SK-N-SH (cell line): ENCODE measurements around the gene TRAF2. TPM values are rescaled to one million over a fixed set of nuclear protein-coding genes. Genes with fewer than 3 reads are reported as not detected.

Experiments used
- CTCF ChIA-PET: fragments of 300-600, 350-600 bp; formaldehyde crosslinking; extraction: SDS; loops from one replicate; lab custom pipeline; 2021; lab: Yijun Ruan, JAX
- POLR2A ChIA-PET: fragments of 350-600 bp; sonication (Branson Sonifier 250); formaldehyde crosslinking; extraction: SDS; loops from one replicate; lab custom pipeline; 2020; ENCODE audit warnings: antibody characterized with exemption, inconsistent platforms; lab: Yijun Ruan, JAX
- DNase-seq: peaks from one replicate; pipeline ENCODE4 v3.0.0; 2012
- H2AFZ ChIP-seq: fragments of 200-600 bp; sonication (generic); 2 replicates; pipeline ENCODE4 v1.8.1; 2016; ENCODE audit warnings: antibody characterized with exemption, mild to moderate bottlenecking, low read depth
- H3F3A ChIP-seq: fragments of 200-600 bp; sonication (generic); replicated peaks from 2 replicates; pipeline ENCODE3; 2016; ENCODE audit warnings: antibody characterized with exemption, mild to moderate bottlenecking; ENCODE audit not compliant: insufficient read depth
- H3K27ac ChIP-seq, 2 experiments: fragments of 200-500 bp in 1 of 2; fragments of 200-600 bp in 1 of 2; sonication (Bioruptor generic) in 1 of 2; sonication (generic), shearing (Covaris generic) in 1 of 2; 2 replicates each; pipeline versions ENCODE4 v1.5.1 to v1.6.1; 2014 to 2016; ENCODE audit warnings: low read depth in 2 of 2, inconsistent platforms in 1 of 2, low read length in 1 of 2, mild to moderate bottlenecking in 1 of 2, mixed read lengths in 1 of 2
- H3K27me3 ChIP-seq: fragments of 200-600 bp; sonication (generic), shearing (Covaris generic); 2 replicates; pipeline ENCODE4 v1.6.1; 2016; ENCODE audit warnings: mixed run types; ENCODE audit not compliant: insufficient read depth
- H3K36me3 ChIP-seq, 2 experiments: fragments of 200-500 bp in 1 of 2; fragments of 200-600 bp in 1 of 2; sonication (Bioruptor generic) in 1 of 2; sonication (generic) in 1 of 2; replicated peaks in 1 of 2; 2 replicates each; pipeline versions ENCODE3 to v1.5.1; 2014 to 2016; ENCODE audit warnings: low read length in 1 of 2, mild to moderate bottlenecking in 1 of 2; ENCODE audit not compliant: insufficient read depth in 2 of 2, control insufficient read depth in 1 of 2
- H3K4me1 ChIP-seq, 2 experiments: fragments of 200-500 bp in 1 of 2; fragments of 200-600 bp in 1 of 2; sonication (Bioruptor generic) in 1 of 2; sonication (generic), shearing (Covaris generic) in 1 of 2; 2 replicates each; pipeline versions ENCODE4 v1.5.1 to v1.6.1; 2014 to 2016; ENCODE audit warnings: low read depth in 1 of 2, low read length in 1 of 2, mixed run types in 1 of 2; ENCODE audit not compliant: insufficient read depth in 2 of 2, control insufficient read depth in 1 of 2
- H3K4me2 ChIP-seq: fragments of 200-600 bp; sonication (generic), shearing (Covaris generic); 2 replicates; pipeline ENCODE4 v1.6.1; 2017; ENCODE audit warnings: mixed run types
- H3K4me3 ChIP-seq, 2 experiments: fragments of 200-500 bp in 1 of 2; fragments of 200-600 bp in 1 of 2; sonication (Bioruptor generic) in 1 of 2; sonication (generic), shearing (Covaris generic) in 1 of 2; 2 replicates each; pipeline versions ENCODE4 v1.5.1 to v1.8.1; 2014 to 2016; ENCODE audit warnings: low read depth in 2 of 2, inconsistent platforms in 1 of 2, low read length in 1 of 2, mild to moderate bottlenecking in 1 of 2, mixed read lengths in 1 of 2, moderate library complexity in 1 of 2
- H3K79me2 ChIP-seq: fragments of 200-600 bp; sonication (generic); 2 replicates; pipeline ENCODE4 v1.8.1; 2017; ENCODE audit warnings: mild to moderate bottlenecking; ENCODE audit not compliant: insufficient read depth
- H3K9ac ChIP-seq: fragments of 200-600 bp; sonication (generic); 2 replicates; pipeline ENCODE4 v1.6.1; 2017; ENCODE audit warnings: mixed run types
- H3K9me2 ChIP-seq: fragments of 200-600 bp; sonication (generic); 2 replicates; pipeline ENCODE4 v1.6.1; 2017; ENCODE audit warnings: mixed run types
- H3K9me3 ChIP-seq: fragments of 200-600 bp; sonication (generic); 2 replicates; pipeline ENCODE4 v1.6.1; 2017; ENCODE audit warnings: mixed run types, mild to moderate bottlenecking, moderate library complexity
- H4K20me1 ChIP-seq: fragments of 200-600 bp; sonication (generic); 2 replicates; pipeline ENCODE4 v1.6.1; 2017; ENCODE audit warnings: mild to moderate bottlenecking, mixed run types; ENCODE audit not compliant: insufficient read depth
- CTCF ChIP-seq: fragments of 200-600 bp; sonication (generic); IDR thresholded peaks from 2 replicates; pipeline ENCODE4 v1.6.1; 2017; ENCODE audit warnings: antibody characterized with exemption, mild to moderate bottlenecking, moderate library complexity
- FOSL2 ChIP-seq: IDR thresholded peaks from 2 replicates; pipeline ENCODE4 v1.4.0; 2012; ENCODE audit warnings: low read depth, mild to moderate bottlenecking, moderate library complexity, borderline replicate concordance
- FOXM1 ChIP-seq: IDR thresholded peaks from 2 replicates; pipeline ENCODE4 v1.4.0; 2012; ENCODE audit warnings: low read depth, mild to moderate bottlenecking
- POLR2AphosphoS5 ChIP-seq: IDR thresholded peaks from 2 replicates; pipeline ENCODE4 v1.6.1; 2012; ENCODE audit warnings: low read depth, low read length
- RCOR1 ChIP-seq: fragments of 150-350 bp; IDR thresholded peaks from 2 replicates; pipeline ENCODE4 v1.6.1; 2017; ENCODE audit warnings: antibody characterized with exemption, low read length
- TCF12 ChIP-seq: IDR thresholded peaks from 2 replicates; pipeline ENCODE4 v1.4.0; 2012
- WGBS: methylation state at CpG from one replicate; pipeline ENCODE4 v1.1.6; 2017; ENCODE audit warnings: low lambda C conversion rate; 5-methylcytosine and 5-hydroxymethylcytosine counted together
- polyA plus RNA-seq, 3 experiments: library from polyadenylated mRNA; depleted of rRNA; stranded (reverse); fragments of >200 nt; gene quantifications; 2 replicates each; pipeline ENCODE4 v1.2.3, GENCODE V29; 2012
- TF ChIP-seq, protein P1 (sequence below): IDR thresholded peaks from 2 replicates; pipeline ENCODE4 v1.4.0; 2012; ENCODE audit warnings: low read depth, borderline replicate concordance

The TRAF2 gene
- polyA plus RNA-seq, 1 of the 3 experiments (the other 2 are of a cell fraction), result 15.4 TPM

DNA sequence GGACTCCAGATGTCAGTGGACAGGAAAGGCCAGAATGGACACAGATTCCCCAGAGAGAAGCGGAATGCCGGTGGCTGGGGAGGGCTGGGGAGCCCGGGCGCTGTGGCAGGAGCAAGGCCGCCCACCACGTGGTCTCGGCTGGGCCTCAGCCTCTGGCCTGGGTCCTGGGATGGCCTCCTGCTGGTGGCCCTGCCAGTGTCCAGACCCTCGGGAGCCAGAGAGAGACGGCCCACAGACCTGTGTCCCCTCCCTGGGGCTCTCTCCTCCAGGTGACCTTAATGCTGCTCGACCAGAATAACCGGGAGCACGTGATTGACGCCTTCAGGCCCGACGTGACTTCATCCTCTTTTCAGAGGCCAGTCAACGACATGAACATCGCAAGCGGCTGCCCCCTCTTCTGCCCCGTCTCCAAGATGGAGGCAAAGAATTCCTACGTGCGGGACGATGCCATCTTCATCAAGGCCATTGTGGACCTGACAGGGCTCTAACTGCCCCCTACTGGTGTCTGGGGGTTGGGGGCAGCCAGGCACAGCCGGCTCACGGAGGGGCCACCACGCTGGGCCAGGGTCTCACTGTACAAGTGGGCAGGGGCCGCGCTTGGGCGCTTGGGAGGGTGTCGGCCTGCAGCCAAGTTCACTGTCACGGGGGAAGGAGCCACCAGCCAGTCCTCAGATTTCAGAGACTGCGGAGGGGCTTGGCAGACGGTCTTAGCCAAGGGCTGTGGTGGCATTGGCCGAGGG is 39.3 kb downstream of the TRAF2 start:
- Histone ChIP-seq H3K27ac (no peak overlapping the region), H3K4me1 (peaks cover 0 to 2% of the 10 kb centered on the region in 2 experiments; a peak in 1 of 4 replicates), H2AFZ (no peak overlapping the region), H3K9me3 (no peaks in the 10 kb centered on the region), H3K9me2 (no peaks in the 10 kb centered on the region), H3K4me2 (no peak overlapping the region), H3K79me2 (no peaks in the 10 kb centered on the region), H3F3A (no peaks in the 10 kb centered on the region), H3K27me3 (no peaks in the 10 kb centered on the region), H3K9ac (no peak overlapping the region), H3K4me3 (no peak overlapping the region), H4K20me1 (no peaks in the 10 kb centered on the region), H3K36me3 (peaks cover 0 to 17% of the 10 kb centered on the region in 2 experiments)
- no peak for DNase-seq
- CTCF ChIA-PET, result interaction anchor here (1.4 kb wide), 1 partner anchor 18 kb away, joined by 5 read pairs; the partner anchor contains the start of gene FBXW5
- 90% methylated on average over 22 of the region's 33 CpGs for WGBS
- POLR2A ChIA-PET, result no interaction called here
- TF ChIP-seq FOSL2 (no peak), POLR2AphosphoS5 (no peak), FOXM1 (no peak)

GRCh38 chr9:136926154-136926704 is 39.9 kb downstream of the TRAF2 start:
- Histone ChIP-seq H4K20me1 (no peaks in the 10 kb centered on the region), H3K9me3 (no peaks in the 10 kb centered on the region), H3K4me2 (no peak overlapping the region), H2AFZ (no peak overlapping the region), H3K27ac (no peak overlapping the region), H3K4me3 (no peak overlapping the region), H3K79me2 (no peaks in the 10 kb centered on the region), H3K27me3 (no peaks in the 10 kb centered on the region), H3K36me3 (peaks cover 4 to 11% of the 10 kb centered on the region in 2 experiments), H3K4me1 (peaks cover 0 to 2% of the 10 kb centered on the region in 2 experiments; a peak in 1 of 4 replicates), H3K9ac (no peak overlapping the region), H3F3A (no peaks in the 10 kb centered on the region), H3K9me2 (no peaks in the 10 kb centered on the region)
- DNase-seq, result no peak
- ChIA-PET POLR2A (no interaction called here), CTCF (interaction anchor here (0.8 to 1.4 kb wide), 5 partner anchors 11 to 138 kb away, joined by 3 to 5 read pairs (median 3); partner anchors contain the start of genes C8G, FBXW5 and NPDC1)
- 91% methylated on average over 5 of the region's 9 CpGs for WGBS
- 0 out of 2 replicates have a peak, but pooled peaks have one; percentile 14 for TF ChIP-seq CTCF
- no peak for TF ChIP-seq RCOR1
- TF ChIP-seq TCF12, result no peak
- TF ChIP-seq, protein P1, sequence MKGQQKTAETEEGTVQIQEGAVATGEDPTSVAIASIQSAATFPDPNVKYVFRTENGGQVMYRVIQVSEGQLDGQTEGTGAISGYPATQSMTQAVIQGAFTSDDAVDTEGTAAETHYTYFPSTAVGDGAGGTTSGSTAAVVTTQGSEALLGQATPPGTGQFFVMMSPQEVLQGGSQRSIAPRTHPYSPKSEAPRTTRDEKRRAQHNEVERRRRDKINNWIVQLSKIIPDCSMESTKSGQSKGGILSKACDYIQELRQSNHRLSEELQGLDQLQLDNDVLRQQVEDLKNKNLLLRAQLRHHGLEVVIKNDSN, result no peak
- TF ChIP-seq, all 33 proteins: peak for 1
